Liver (tissue), 9 donors: ENCODE results near the gene SELENOP. TPM values are rescaled to one million over a fixed set of nuclear protein-coding genes. Genes with fewer than 3 reads are reported as not detected.

ENCODE experiments used
- DNase-seq: peaks from one replicate; pipeline ENCODE4 v3.0.0-alpha.2; 2017; ENCODE audit warnings: low spot score
- H3K27ac ChIP-seq, 2 donors: one replicate each; pipeline ENCODE4 v1.7.0; 2013; ENCODE audit warnings: inconsistent platforms in 2 of 2, low read length in 2 of 2, control low read depth in 1 of 2, low read depth in 1 of 2, mild to moderate bottlenecking in 1 of 2
- H3K27me3 ChIP-seq, 4 donors: one replicate each; pipeline versions ENCODE4 v1.6.1 to v1.7.0; 2013; ENCODE audit warnings: low read length in 3 of 4, inconsistent platforms in 1 of 4, mild to moderate bottlenecking in 1 of 4, moderate library complexity in 1 of 4; ENCODE audit not compliant: control insufficient read depth in 4 of 4, insufficient read depth in 4 of 4
- H3K36me3 ChIP-seq, 4 donors: one replicate each; pipeline versions ENCODE4 v1.6.1 to v1.7.0; 2013; ENCODE audit warnings: low read length in 3 of 4, mild to moderate bottlenecking in 3 of 4, low read depth in 1 of 4, moderate library complexity in 1 of 4; ENCODE audit not compliant: control insufficient read depth in 4 of 4, insufficient read depth in 3 of 4
- H3K4me1 ChIP-seq, 4 donors: one replicate each; pipeline versions ENCODE4 v1.6.1 to v1.7.0; 2013; ENCODE audit warnings: low read length in 3 of 4, mild to moderate bottlenecking in 3 of 4, moderate library complexity in 1 of 4; ENCODE audit not compliant: control insufficient read depth in 4 of 4, insufficient read depth in 4 of 4
- H3K4me3 ChIP-seq, 3 donors: one replicate each; pipeline versions ENCODE4 v1.6.1 to v1.7.0; 2013; ENCODE audit warnings: low read length in 3 of 3, control low read depth in 1 of 3, low read depth in 1 of 3, mild to moderate bottlenecking in 1 of 3
- H3K9ac ChIP-seq, 2 donors: one replicate each; pipeline ENCODE4 v1.7.0; 2013; ENCODE audit warnings: low read length in 2 of 2, mild to moderate bottlenecking in 2 of 2, moderate library complexity in 2 of 2, control low read depth in 1 of 2, low read depth in 1 of 2
- H3K9me3 ChIP-seq, 4 donors: one replicate each; pipeline versions ENCODE4 v1.6.1 to v1.7.0; 2013; ENCODE audit warnings: low read length in 3 of 4; ENCODE audit not compliant: control insufficient read depth in 4 of 4
- EGR1 ChIP-seq, 2 donors: IDR thresholded peaks; 2 replicates each; pipeline ENCODE4 v1.6.1; 2016 to 2018; ENCODE audit warnings: antibody characterized with exemption in 2 of 2, low read depth in 2 of 2
- FOXA1 ChIP-seq: IDR thresholded peaks from 2 replicates; pipeline ENCODE4 v1.6.1; 2016; ENCODE audit warnings: antibody characterized with exemption
- FOXA2 ChIP-seq: IDR thresholded peaks from 2 replicates; pipeline ENCODE4 v1.6.1; 2016; ENCODE audit warnings: antibody characterized with exemption
- GABPA ChIP-seq, 2 donors: IDR thresholded peaks in 1 of 2; conservative IDR thresholded peaks in 1 of 2; 2 replicates each; pipeline ENCODE4 v1.6.1; 2016; ENCODE audit warnings: antibody characterized with exemption in 2 of 2, mild to moderate bottlenecking in 1 of 2, moderate library complexity in 1 of 2
- HNF4A ChIP-seq, 2 donors: conservative IDR thresholded peaks; 2 replicates each; pipeline ENCODE4 v1.6.1; 2016; ENCODE audit warnings: antibody characterized with exemption in 2 of 2, mild to moderate bottlenecking in 2 of 2
- HNF4G ChIP-seq: IDR thresholded peaks from 2 replicates; pipeline ENCODE4 v1.6.1; 2016; ENCODE audit warnings: antibody characterized with exemption
- JUND ChIP-seq, 2 donors: IDR thresholded peaks; 2 replicates each; pipeline ENCODE4 v1.6.1; 2016; ENCODE audit warnings: antibody characterized with exemption in 2 of 2
- NR2F2 ChIP-seq: IDR thresholded peaks from 2 replicates; pipeline ENCODE4 v1.6.1; 2016; ENCODE audit warnings: antibody characterized with exemption
- RAD21 ChIP-seq, 2 donors: IDR thresholded peaks; 2 replicates each; pipeline ENCODE4 v1.6.1; 2016; ENCODE audit warnings: antibody characterized with exemption in 2 of 2, mild to moderate bottlenecking in 2 of 2
- RXRA ChIP-seq, 2 donors: IDR thresholded peaks; 2 replicates each; pipeline ENCODE4 v1.6.1; 2017 to 2018; ENCODE audit warnings: antibody characterized with exemption in 2 of 2, mild to moderate bottlenecking in 1 of 2
- SP1 ChIP-seq: IDR thresholded peaks from 2 replicates; pipeline ENCODE4 v1.6.1; 2018; ENCODE audit warnings: antibody characterized with exemption, mild to moderate bottlenecking
- TAF1 ChIP-seq: conservative IDR thresholded peaks from 2 replicates; pipeline ENCODE4 v1.6.1; 2016; ENCODE audit warnings: antibody characterized with exemption, mild to moderate bottlenecking
- YY1 ChIP-seq: IDR thresholded peaks from 2 replicates; pipeline ENCODE4 v1.6.1; 2016; ENCODE audit warnings: antibody characterized with exemption, mild to moderate bottlenecking
- WGBS: extraction: QIAGEN DNeasy Blood & Tissue Kit; methylation state at CpG from one replicate; pipeline ENCODE4 v1.1.7; 2013; 5-methylcytosine and 5-hydroxymethylcytosine counted together
- polyA plus RNA-seq, 2 donors: library from polyadenylated mRNA; stranded (reverse) in 1 of 2; unstranded in 1 of 2; fragments of 200-250 nt in 1 of 2; fragments of >200 nt in 1 of 2; fragmentation: Nextera tagmentation in 1 of 2; extraction: Ambion mirVana in 1 of 2; gene quantifications; one replicate each; pipeline versions ENCODE4 v1.2.1 to v1.2.3, GENCODE V29; 2013 to 2015
- total RNA-seq, 2 donors: library from RNA; depleted of rRNA; stranded (reverse); fragments of >200 nt; gene quantifications; one replicate each; pipeline ENCODE4 v1.2.3, GENCODE V29; 2014
- TF ChIP-seq, protein P1 (sequence below): fragments of 150-350 bp; IDR thresholded peaks from 2 replicates; pipeline ENCODE4 v1.5.1; 2017; ENCODE audit warnings: improper control_type of control experiment, low read depth, low read length; ENCODE audit not compliant: missing input control
- TF ChIP-seq, protein P2 (sequence below): IDR thresholded peaks from 2 replicates; pipeline ENCODE4 v1.6.1; 2016; ENCODE audit warnings: antibody characterized with exemption, mild to moderate bottlenecking
- TF ChIP-seq, protein P3 (sequence below): IDR thresholded peaks from 2 replicates; pipeline ENCODE4 v1.6.1; 2016; ENCODE audit warnings: antibody characterized with exemption
- TF ChIP-seq, protein P4 (sequence below): IDR thresholded peaks from 2 replicates; pipeline ENCODE4 v1.6.1; 2016; ENCODE audit warnings: antibody characterized with exemption
- TF ChIP-seq, protein P5 (sequence below): IDR thresholded peaks from 2 replicates; pipeline ENCODE4 v1.6.1; 2016; ENCODE audit warnings: antibody characterized with exemption
- donor health status: healthy.
- donor health status: healthy.
- donor health status: healthy.
- donor health status: healthy.
- donor health status: healthy.

Gene SELENOP
- total and polyA plus RNA-seq, 4 donors, result 880 to 1,788 (median 1,360) TPM

DNA sequence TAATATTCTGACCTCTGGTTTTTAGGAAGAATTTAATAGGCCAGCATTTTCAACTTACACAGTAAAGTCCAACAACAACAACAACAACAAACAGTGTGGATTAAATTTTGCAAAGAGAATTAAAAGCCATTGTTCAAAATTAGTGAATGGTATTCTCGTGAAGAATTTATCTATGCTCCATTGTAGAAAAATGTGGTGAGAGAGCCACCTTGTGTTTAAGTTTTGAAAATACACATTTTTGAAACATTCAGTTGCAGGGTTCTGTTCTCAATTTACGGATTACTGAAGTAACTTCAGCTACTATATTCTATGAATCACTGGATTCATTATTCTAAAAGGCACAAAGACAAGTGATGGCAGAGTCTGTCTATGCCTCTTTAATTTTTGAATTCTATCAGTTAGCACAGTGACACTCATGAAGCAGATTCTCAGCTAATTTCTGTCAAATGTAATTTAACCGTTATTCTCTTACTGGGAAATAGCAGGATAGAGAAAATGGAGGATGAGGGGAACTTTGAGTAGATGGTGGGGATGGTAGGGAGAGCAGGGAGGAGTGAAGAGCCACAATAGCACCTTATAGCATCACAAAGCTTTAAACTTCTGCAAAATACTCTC is 44.1 kb downstream of the SELENOP start:
- 30% methylated on average over 3 of the region's 3 CpGs for WGBS
- no peak for TF ChIP-seq JUND (IDR thresholded peaks at IDR 0.05)
- no peak for TF ChIP-seq HNF4G
- no peak for TF ChIP-seq RXRA (IDR thresholded peaks at IDR 0.05)
- peak; percentile 89 to 90 for TF ChIP-seq RAD21 (IDR thresholded peaks at IDR 0.05)
- TF ChIP-seq SP1, result no peak
- TF ChIP-seq, protein P1, sequence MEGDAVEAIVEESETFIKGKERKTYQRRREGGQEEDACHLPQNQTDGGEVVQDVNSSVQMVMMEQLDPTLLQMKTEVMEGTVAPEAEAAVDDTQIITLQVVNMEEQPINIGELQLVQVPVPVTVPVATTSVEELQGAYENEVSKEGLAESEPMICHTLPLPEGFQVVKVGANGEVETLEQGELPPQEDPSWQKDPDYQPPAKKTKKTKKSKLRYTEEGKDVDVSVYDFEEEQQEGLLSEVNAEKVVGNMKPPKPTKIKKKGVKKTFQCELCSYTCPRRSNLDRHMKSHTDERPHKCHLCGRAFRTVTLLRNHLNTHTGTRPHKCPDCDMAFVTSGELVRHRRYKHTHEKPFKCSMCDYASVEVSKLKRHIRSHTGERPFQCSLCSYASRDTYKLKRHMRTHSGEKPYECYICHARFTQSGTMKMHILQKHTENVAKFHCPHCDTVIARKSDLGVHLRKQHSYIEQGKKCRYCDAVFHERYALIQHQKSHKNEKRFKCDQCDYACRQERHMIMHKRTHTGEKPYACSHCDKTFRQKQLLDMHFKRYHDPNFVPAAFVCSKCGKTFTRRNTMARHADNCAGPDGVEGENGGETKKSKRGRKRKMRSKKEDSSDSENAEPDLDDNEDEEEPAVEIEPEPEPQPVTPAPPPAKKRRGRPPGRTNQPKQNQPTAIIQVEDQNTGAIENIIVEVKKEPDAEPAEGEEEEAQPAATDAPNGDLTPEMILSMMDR, result peak; percentile 54
- DNase-seq, result no peak
- Histone ChIP-seq H3K27me3 (no peaks in the 10 kb centered on the region), H3K9me3 (no peaks in the 10 kb centered on the region), H3K9ac (no peak overlapping the region), H3K27ac (no peak overlapping the region), H3K4me1 (peaks cover 0 to 11% (median 7%) of the 10 kb centered on the region in 4 donors), H3K4me3 (no peak overlapping the region), H3K36me3 (peaks cover 0 to 1% (median 0%) of the 10 kb centered on the region in 4 donors)

DNA sequence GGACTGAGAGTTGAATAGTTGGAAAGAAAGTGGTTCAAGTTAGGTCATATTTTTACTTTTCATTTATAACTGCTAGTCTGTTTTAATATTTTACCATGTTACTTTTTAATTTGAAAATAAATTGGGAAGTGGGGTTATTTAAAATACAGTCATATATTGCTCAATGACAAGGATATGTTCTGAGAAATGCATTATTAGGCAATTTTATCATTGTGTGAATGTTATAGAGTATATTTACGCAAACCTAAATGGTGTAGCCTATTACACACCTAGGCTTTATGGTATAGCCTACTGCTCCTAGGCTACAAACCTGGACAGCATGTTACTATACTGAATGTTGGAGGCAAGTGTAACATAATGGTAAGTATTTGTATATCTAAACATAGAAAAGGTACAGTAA is 49.9 kb downstream of the SELENOP start:
- no peak for DNase-seq
- WGBS, result 98% methylated on average over 1 of the region's 1 CpG

More for the DNA sequence above, 49.9 kb downstream of the SELENOP start:
- Histone ChIP-seq H3K27me3 (peaks cover 0 to 5% (median 2%) of the 10 kb centered on the region in 4 donors), H3K9me3 (no peaks in the 10 kb centered on the region), H3K27ac (no peak overlapping the region), H3K9ac (no peak overlapping the region), H3K4me3 (no peak overlapping the region), H3K36me3 (peaks cover 0 to 1% (median 0%) of the 10 kb centered on the region in 4 donors), H3K4me1 (peaks cover 0 to 4% (median 2%) of the 10 kb centered on the region in 4 donors)
- TF ChIP-seq JUND (IDR thresholded peaks at IDR 0.05) (no peak), RXRA (IDR thresholded peaks at IDR 0.05) (no peak), RAD21 (IDR thresholded peaks at IDR 0.05) (no peak), GABPA (IDR thresholded peaks at IDR 0.05 in 1 of 2, conservative IDR thresholded peaks at IDR 0.05 in 1 of 2) (no peak), YY1 (no peak), FOXA2 (no peak), EGR1 (IDR thresholded peaks at IDR 0.05; ENCODE audit: low read depth in 2 of 2) (no peak), HNF4A (conservative IDR thresholded peaks at IDR 0.05) (no peak), SP1 (no peak), NR2F2 (no peak), HNF4G (no peak), TAF1 (no peak), FOXA1 (no peak)
- TF ChIP-seq, protein P2, sequence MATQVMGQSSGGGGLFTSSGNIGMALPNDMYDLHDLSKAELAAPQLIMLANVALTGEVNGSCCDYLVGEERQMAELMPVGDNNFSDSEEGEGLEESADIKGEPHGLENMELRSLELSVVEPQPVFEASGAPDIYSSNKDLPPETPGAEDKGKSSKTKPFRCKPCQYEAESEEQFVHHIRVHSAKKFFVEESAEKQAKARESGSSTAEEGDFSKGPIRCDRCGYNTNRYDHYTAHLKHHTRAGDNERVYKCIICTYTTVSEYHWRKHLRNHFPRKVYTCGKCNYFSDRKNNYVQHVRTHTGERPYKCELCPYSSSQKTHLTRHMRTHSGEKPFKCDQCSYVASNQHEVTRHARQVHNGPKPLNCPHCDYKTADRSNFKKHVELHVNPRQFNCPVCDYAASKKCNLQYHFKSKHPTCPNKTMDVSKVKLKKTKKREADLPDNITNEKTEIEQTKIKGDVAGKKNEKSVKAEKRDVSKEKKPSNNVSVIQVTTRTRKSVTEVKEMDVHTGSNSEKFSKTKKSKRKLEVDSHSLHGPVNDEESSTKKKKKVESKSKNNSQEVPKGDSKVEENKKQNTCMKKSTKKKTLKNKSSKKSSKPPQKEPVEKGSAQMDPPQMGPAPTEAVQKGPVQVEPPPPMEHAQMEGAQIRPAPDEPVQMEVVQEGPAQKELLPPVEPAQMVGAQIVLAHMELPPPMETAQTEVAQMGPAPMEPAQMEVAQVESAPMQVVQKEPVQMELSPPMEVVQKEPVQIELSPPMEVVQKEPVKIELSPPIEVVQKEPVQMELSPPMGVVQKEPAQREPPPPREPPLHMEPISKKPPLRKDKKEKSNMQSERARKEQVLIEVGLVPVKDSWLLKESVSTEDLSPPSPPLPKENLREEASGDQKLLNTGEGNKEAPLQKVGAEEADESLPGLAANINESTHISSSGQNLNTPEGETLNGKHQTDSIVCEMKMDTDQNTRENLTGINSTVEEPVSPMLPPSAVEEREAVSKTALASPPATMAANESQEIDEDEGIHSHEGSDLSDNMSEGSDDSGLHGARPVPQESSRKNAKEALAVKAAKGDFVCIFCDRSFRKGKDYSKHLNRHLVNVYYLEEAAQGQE, result no peak
- TF ChIP-seq, protein P3, sequence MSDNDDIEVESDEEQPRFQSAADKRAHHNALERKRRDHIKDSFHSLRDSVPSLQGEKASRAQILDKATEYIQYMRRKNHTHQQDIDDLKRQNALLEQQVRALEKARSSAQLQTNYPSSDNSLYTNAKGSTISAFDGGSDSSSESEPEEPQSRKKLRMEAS, result no peak
- TF ChIP-seq, protein P4, sequence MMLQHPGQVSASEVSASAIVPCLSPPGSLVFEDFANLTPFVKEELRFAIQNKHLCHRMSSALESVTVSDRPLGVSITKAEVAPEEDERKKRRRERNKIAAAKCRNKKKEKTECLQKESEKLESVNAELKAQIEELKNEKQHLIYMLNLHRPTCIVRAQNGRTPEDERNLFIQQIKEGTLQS, result no peak
- TF ChIP-seq, protein P5, sequence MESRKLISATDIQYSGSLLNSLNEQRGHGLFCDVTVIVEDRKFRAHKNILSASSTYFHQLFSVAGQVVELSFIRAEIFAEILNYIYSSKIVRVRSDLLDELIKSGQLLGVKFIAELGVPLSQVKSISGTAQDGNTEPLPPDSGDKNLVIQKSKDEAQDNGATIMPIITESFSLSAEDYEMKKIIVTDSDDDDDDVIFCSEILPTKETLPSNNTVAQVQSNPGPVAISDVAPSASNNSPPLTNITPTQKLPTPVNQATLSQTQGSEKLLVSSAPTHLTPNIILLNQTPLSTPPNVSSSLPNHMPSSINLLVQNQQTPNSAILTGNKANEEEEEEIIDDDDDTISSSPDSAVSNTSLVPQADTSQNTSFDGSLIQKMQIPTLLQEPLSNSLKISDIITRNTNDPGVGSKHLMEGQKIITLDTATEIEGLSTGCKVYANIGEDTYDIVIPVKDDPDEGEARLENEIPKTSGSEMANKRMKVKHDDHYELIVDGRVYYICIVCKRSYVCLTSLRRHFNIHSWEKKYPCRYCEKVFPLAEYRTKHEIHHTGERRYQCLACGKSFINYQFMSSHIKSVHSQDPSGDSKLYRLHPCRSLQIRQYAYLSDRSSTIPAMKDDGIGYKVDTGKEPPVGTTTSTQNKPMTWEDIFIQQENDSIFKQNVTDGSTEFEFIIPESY, result no peak
- TF ChIP-seq, protein P1, result no peak
